Hematopoietic multipotent progenitor cell treated with erythropoietin and hydrocortisone succinate and interleukin-3 and kit ligand, for 17 days (in vitro differentiated cells): ENCODE measurements around the gene ASPSCR1.

Source experiments
- DNase-seq: peaks from one replicate; pipeline ENCODE4 v3.0.0-alpha.2; 2015; ENCODE audit warnings: low spot score

Gene ASPSCR1

GRCh38 chr17:82055965-82056728 is 78.7 kb downstream of the ASPSCR1 start:
- DNase-seq = no peak

GRCh38 chr17:82056729-82057621 is 79.5 kb downstream of the ASPSCR1 start:
- DNase-seq = no peak

DNA sequence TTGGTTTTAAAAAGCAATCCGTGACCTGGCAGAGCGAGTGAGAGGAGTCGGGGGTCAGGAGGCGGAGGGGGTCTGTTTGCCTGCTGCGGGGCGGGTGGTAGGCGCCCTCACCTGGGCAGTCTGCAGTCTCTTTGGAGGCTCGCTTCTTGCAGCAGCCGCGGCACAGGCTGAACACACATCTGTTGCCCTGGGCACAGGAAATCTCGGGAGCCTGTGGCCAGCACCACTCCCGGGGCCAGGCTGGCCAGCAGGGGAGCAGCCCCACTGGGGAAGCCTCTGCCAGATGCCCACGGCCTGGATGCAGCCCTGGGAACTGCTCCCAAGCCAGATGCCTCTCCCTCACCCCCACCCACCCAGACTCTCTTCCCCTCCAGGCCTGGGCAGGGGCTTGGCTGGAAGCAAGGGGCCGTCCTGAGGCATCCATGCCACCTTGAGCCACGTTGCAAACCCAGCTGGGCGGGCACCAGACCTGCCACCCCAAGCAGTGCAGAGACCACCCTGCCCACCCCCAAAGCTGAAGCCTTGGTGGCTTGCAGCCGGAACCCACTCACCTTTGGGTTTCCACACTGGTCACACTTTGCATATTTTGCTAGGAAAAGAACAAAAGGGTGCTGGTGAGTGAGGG is 80.9 kb downstream of the ASPSCR1 start:
- DNase-seq = no peak

GRCh38 chr17:82058855-82059249 is 81.4 kb downstream of the ASPSCR1 start:
- DNase-seq = no peak

DNA sequence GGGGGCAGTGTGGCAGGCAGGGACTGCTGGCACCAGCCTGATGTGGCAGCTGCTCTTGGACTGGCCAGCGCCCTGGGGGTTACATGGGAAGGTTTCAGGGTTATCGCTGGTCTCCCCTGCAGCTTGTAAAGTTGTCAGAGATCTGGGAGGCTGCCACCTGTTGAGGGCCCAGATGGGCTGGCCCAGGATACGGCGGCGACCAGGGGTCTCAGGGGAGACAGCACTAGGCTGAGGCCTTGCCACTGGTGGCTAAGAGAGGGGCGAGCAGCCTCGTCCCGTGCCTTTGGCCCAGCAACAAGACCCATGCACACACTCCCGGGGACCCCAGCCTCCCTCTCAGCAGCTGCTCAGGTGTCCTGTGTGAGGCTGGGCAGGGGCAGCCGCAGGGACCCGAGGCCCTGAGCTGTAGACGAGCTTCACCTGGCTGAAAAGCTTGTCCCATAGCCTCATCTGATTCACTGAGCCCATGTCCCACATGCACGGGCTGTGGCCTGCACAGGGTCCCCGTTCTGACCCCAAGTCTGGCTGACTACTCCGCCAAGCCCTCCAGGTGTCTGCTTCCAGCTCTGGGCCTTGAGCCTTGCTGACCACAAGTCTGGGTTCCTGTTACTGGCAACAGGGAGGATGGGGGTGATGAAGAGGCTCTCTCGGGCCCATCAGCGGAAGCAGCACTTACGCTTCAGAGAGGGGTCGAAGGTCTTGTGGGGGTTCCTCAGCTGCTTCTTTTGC is 82.0 kb downstream of the ASPSCR1 start:
- DNase-seq = no peak

- DNase-seq = no peak
Observed at GRCh38 chr17:82060001-82060380, 82.6 kb downstream of the ASPSCR1 start.

- DNase-seq = no peak
Observed at GRCh38 chr17:82060614-82061013, 83.2 kb downstream of the ASPSCR1 start.

- DNase-seq = no peak
Observed at GRCh38 chr17:82061047-82061925, 83.9 kb downstream of the ASPSCR1 start.

DNA sequence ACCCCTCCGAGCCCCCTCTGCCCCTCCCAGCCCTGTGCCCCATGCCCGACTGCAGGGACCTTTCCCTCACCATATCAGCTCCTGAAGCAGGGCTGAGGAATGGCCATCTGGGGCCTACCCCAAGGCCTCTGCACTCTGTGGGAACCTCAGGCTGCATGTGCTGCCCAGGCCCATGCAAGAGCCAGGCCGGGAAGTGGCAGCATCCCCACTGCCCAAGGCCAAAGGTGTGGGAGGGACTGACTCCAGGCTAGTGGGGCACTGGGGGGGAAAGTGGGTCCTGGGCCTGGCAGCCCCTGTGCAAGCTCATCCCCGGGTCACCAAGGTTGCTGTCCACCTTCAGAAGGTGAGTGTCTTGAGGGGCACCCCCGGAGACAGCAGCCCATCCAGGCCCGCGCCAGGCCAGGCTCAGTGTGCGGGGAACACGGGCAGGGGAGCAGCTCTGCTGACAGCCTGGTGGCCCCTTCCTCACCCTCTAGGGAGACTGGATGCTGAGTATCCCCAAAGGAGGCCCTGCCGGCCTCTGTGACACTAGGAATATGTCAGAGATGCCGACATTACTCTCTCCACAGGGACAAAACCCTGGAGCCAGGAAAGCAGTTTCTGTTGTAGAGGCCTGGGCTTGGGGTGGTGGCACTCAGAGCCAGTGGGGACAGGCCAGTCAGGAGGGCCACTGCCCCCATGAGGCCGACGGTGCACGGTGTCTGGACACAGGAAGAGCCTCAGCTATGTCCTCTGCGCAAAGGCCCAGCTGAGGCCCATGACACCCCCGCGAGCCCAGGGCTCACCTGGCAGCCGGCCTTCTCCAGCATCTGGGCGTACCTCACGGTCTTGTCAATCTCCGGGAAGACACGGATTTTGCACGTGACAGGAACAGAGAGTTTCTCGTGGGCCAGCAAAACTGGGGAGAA is 84.9 kb downstream of the ASPSCR1 start:
- no peak for DNase-seq

- no peak for DNase-seq
Observed at GRCh38 chr17:82062984-82063368, 85.5 kb downstream of the ASPSCR1 start.

GRCh38 chr17:82063424-82064415 is 86.3 kb downstream of the ASPSCR1 start:
- DNase-seq = no peak

GRCh38 chr17:82064433-82065192 is 87.2 kb downstream of the ASPSCR1 start:
- DNase-seq = no peak

GRCh38 chr17:82065193-82065637 is 87.8 kb downstream of the ASPSCR1 start:
- no peak for DNase-seq

DNA sequence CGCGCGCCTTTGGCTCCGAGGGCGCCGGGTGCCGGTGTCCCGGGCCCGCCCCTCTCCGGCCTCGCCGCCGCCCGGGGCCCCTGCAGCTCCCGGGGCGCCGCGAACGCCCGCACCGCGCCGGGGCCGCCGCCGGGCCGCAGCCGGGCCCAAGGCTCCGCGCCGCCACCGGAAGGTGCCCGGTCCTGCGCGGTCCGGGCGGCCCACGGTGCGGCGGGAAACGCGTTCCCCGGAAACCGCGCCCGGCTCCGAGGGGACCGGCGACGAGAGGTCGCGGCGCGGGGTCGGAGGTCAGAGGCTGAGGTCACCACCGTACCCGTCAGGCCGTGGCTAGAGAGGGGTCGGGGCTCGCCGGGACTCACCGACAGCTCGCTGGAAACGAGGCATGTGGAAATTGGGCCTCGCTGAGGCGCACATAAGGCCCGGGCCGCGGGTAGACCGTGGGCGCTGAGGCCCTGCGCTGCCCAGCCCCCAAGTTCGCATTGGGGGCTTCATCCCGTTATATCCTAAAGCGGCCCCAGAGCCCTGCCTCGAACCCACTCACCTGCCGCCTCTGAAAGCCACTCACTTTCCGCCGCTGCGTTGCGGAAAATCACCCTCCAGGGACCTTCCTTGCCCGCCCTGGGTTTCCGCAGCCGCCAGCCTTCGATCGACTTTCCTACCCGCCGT is 88.3 kb downstream of the ASPSCR1 start, which contains the start of gene DUS1L:
TSS of gene DUS1L (minus strand) at position 167 of the 666 bp plus-strand sequence. CDS start 745 bp downstream, outside the sequence.
- DNase-seq = peak; percentile 64
